HepG2 (cell line): Measurements from ENCODE around the gene NT5DC2. TPM values are rescaled to one million over a fixed set of nuclear protein-coding genes. Genes with fewer than 3 reads are reported as not detected.
A peak's percentile ranks its signal among the peaks of the same experiment; 100 is the strongest.

ENCODE experiments used
- ATAD3A ChIP-seq: sonication (generic); formaldehyde crosslinking; IDR thresholded peaks from 2 replicates; pipeline ENCODE4 v1.4.0; 2020; ENCODE audit warnings: missing genetic modification reagents
- GFI1 ChIP-seq: sonication (generic); formaldehyde crosslinking; IDR thresholded peaks from 2 replicates; pipeline ENCODE4 v1.5.0; 2020; ENCODE audit warnings: missing genetic modification reagents, mild to moderate bottlenecking, borderline replicate concordance
- IKZF1 ChIP-seq: fragments of 450-650 bp; IDR thresholded peaks from 2 replicates; pipeline ENCODE4 v1.7.1; 2016
- KMT2A ChIP-seq: sonication (generic); formaldehyde crosslinking; IDR thresholded peaks from 2 replicates; pipeline ENCODE4 v1.4.0; 2020; ENCODE audit warnings: missing genetic modification reagents
- MED1 ChIP-seq: sonication (generic); formaldehyde crosslinking; IDR thresholded peaks from 2 replicates; pipeline ENCODE4 v1.4.0; 2020; ENCODE audit warnings: missing genetic modification reagents
- MTF1 ChIP-seq: sonication (generic); formaldehyde crosslinking; IDR thresholded peaks from 2 replicates; pipeline ENCODE4 v1.5.0; 2020; ENCODE audit warnings: missing genetic modification reagents
- NFE2 ChIP-seq: sonication (generic); formaldehyde crosslinking; IDR thresholded peaks from 2 replicates; pipeline ENCODE4 v1.4.0; 2020; ENCODE audit warnings: missing genetic modification reagents
- SETDB1 ChIP-seq: sonication (generic); formaldehyde crosslinking; IDR thresholded peaks from 2 replicates; pipeline ENCODE4 v1.5.1; 2020; ENCODE audit warnings: missing genetic modification reagents, mild to moderate bottlenecking, borderline replicate concordance
- SMARCC2 ChIP-seq: fragments of 450-650 bp; IDR thresholded peaks from 2 replicates; pipeline ENCODE4 v1.6.1; 2017; ENCODE audit warnings: antibody characterized with exemption, mild to moderate bottlenecking
- SRSF4 ChIP-seq: fragments of 200-400 bp; formaldehyde crosslinking; IDR thresholded peaks from one replicate; pipeline ENCODE4 v1.6.1; 2018; ENCODE audit warnings: mild to moderate bottlenecking, low read depth, low read length, moderate library complexity; ENCODE audit not compliant: poor library complexity, severe bottlenecking
- TP53 ChIP-seq: sonication (generic); formaldehyde crosslinking; conservative IDR thresholded peaks from 2 replicates; pipeline ENCODE4 v1.4.0; 2020; ENCODE audit warnings: missing genetic modification reagents
- XBP1 ChIP-seq: sonication (generic); formaldehyde crosslinking; IDR thresholded peaks from 2 replicates; pipeline ENCODE4 v1.5.0; 2020; ENCODE audit warnings: missing genetic modification reagents
- ZBTB42 ChIP-seq: sonication (generic); formaldehyde crosslinking; IDR thresholded peaks from 2 replicates; pipeline ENCODE4 v1.5.0; 2020; ENCODE audit warnings: mild to moderate bottlenecking, missing genetic modification reagents
- ZFP90 ChIP-seq: sonication (generic); formaldehyde crosslinking; IDR thresholded peaks from 2 replicates; pipeline ENCODE4 v1.8.0; 2022; ENCODE audit warnings: missing genetic modification reagents, mild to moderate bottlenecking, inconsistent platforms, borderline replicate concordance
- ZFY ChIP-seq: sonication (generic); formaldehyde crosslinking; IDR thresholded peaks from 2 replicates; pipeline ENCODE4 v1.4.0; 2020; ENCODE audit warnings: missing genetic modification reagents
- ZNF329 ChIP-seq: sonication (generic); formaldehyde crosslinking; IDR thresholded peaks from 2 replicates; pipeline ENCODE4 v1.9.0; 2021; ENCODE audit warnings: low read depth, mild to moderate bottlenecking, missing genetic modification reagents
- ZNF34 ChIP-seq: sonication (generic); formaldehyde crosslinking; IDR thresholded peaks from 2 replicates; pipeline ENCODE4 v1.4.0; 2020; ENCODE audit warnings: mild to moderate bottlenecking, missing genetic modification reagents, borderline replicate concordance
- ZNF549 ChIP-seq: sonication (generic); formaldehyde crosslinking; IDR thresholded peaks from 2 replicates; pipeline ENCODE4 v1.5.0; 2020; ENCODE audit warnings: missing genetic modification reagents
- ZNF713 ChIP-seq: sonication (generic); formaldehyde crosslinking; IDR thresholded peaks from 2 replicates; pipeline ENCODE4 v1.4.0; 2020; ENCODE audit warnings: mild to moderate bottlenecking, missing genetic modification reagents
- ZNF737 ChIP-seq: sonication (generic); formaldehyde crosslinking; IDR thresholded peaks from 2 replicates; pipeline ENCODE4 v1.5.0; 2020; ENCODE audit warnings: missing genetic modification reagents, mild to moderate bottlenecking, borderline replicate concordance
- ZSCAN12 ChIP-seq: sonication (generic); formaldehyde crosslinking; IDR thresholded peaks from 2 replicates; pipeline ENCODE4 v1.9.0; 2021; ENCODE audit warnings: mild to moderate bottlenecking, missing genetic modification reagents
- polyA plus RNA-seq, 8 experiments: library from polyadenylated mRNA; depleted of rRNA in 3 of 8; stranded (reverse) in 7 of 8; unstranded in 1 of 8; fragments of >200 nt; fragmentation: Illumina TruSeq in 4 of 8; extraction: Trizol in 4 of 8; gene quantifications; 2 replicates each; pipeline versions ENCODE4 v1.2.1 to v1.2.3, GENCODE V29; 2011 to 2016; ENCODE audit warnings: low read depth in 4 of 8, missing spikeins in 1 of 8, mixed read lengths in 1 of 8; ENCODE audit not compliant: insufficient read depth in 1 of 8
- total RNA-seq, 5 experiments: library from RNA; depleted of rRNA; stranded (reverse); fragments of >200 nt; fragmentation: Illumina TruSeq; extraction: Trizol; gene quantifications; 2 replicates each; pipeline ENCODE4 v1.2.3, GENCODE V29; 2016; ENCODE audit warnings: low read depth in 1 of 5
- TF ChIP-seq, protein P1 (sequence below): IDR thresholded peaks from 2 replicates; pipeline ENCODE4 v1.4.0; 2020; ENCODE audit warnings: mild to moderate bottlenecking, missing genetic modification reagents
- TF ChIP-seq, protein P2 (sequence below): sonication (generic); formaldehyde crosslinking; IDR thresholded peaks from 2 replicates; pipeline ENCODE4 v1.8.0; 2022; ENCODE audit warnings: missing genetic modification reagents, mild to moderate bottlenecking, moderate library complexity, borderline replicate concordance
- TF ChIP-seq, protein P3 (sequence below): IDR thresholded peaks from 2 replicates; pipeline ENCODE4 v1.6.1; 2016; ENCODE audit warnings: low read depth

The NT5DC2 gene
- total and polyA plus RNA-seq, 2 of the 13 experiments (the other 11 are each of a cell fraction or from before 2014, with no cell fraction given), result 131 to 240 TPM

DNA sequence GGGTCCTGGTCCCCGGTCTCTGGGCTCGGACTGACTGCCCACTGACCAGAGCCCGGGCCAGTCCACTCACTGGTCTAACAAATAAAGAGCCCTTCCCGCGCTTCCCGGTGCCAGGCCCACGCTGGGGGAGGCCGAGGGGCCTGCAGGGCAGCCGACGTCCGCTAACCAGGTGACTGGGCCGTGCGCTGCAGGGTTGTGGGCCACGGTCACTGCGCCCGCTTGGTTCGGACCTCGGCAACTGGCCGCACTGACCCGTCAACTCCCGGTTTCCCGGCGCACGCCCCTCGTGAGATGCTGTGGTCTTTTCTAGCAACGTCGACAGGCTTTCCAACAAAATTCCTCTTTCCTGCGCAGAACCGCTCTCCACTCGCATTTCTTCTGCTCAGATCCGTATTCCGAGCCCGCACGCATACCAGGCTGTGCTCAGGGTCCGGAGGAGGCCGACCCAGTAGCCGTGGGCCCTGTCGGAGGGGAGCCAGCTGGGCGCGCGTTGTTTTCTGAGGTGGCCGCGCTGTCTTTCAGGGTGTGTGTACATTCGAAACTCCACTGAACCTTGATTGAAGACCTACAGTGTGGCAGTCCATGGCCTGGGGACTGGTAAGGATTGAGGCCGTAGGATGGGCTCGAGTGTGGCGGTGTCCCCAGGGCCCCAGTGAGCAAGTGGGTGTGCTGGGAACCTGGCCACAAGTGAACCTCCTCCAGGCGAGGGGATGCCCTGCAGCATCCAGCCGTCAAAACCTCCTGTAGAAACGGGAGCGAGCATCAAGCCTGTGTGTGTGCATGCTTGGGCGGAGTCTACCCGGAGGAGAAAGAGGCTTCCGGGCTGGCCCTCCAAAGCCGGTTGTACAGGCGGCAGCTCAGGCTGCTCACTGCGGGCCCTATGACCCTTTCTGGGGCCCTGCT is 875 bp upstream of the NT5DC2 start (continued):
- TF ChIP-seq, protein P1, sequence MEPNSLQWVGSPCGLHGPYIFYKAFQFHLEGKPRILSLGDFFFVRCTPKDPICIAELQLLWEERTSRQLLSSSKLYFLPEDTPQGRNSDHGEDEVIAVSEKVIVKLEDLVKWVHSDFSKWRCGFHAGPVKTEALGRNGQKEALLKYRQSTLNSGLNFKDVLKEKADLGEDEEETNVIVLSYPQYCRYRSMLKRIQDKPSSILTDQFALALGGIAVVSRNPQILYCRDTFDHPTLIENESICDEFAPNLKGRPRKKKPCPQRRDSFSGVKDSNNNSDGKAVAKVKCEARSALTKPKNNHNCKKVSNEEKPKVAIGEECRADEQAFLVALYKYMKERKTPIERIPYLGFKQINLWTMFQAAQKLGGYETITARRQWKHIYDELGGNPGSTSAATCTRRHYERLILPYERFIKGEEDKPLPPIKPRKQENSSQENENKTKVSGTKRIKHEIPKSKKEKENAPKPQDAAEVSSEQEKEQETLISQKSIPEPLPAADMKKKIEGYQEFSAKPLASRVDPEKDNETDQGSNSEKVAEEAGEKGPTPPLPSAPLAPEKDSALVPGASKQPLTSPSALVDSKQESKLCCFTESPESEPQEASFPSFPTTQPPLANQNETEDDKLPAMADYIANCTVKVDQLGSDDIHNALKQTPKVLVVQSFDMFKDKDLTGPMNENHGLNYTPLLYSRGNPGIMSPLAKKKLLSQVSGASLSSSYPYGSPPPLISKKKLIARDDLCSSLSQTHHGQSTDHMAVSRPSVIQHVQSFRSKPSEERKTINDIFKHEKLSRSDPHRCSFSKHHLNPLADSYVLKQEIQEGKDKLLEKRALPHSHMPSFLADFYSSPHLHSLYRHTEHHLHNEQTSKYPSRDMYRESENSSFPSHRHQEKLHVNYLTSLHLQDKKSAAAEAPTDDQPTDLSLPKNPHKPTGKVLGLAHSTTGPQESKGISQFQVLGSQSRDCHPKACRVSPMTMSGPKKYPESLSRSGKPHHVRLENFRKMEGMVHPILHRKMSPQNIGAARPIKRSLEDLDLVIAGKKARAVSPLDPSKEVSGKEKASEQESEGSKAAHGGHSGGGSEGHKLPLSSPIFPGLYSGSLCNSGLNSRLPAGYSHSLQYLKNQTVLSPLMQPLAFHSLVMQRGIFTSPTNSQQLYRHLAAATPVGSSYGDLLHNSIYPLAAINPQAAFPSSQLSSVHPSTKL, result no peak
- no peak for TF ChIP-seq SRSF4
- TF ChIP-seq ZFY (CRISPR knock-in tag), result peak; percentile 80
- TF ChIP-seq ZBTB42 (CRISPR knock-in tag), result peak; percentile 83
- TF ChIP-seq ZNF549 (CRISPR knock-in tag), result no peak
- TF ChIP-seq ZNF713 (CRISPR knock-in tag), result no peak
- peak; percentile 67 for TF ChIP-seq ZNF737 (CRISPR knock-in tag)
- 0 out of 2 replicates have a peak, but pooled peaks have one; percentile 12 for TF ChIP-seq ZSCAN12 (CRISPR knock-in tag)
- no peak for TF ChIP-seq SMARCC2
- TF ChIP-seq, protein P2, sequence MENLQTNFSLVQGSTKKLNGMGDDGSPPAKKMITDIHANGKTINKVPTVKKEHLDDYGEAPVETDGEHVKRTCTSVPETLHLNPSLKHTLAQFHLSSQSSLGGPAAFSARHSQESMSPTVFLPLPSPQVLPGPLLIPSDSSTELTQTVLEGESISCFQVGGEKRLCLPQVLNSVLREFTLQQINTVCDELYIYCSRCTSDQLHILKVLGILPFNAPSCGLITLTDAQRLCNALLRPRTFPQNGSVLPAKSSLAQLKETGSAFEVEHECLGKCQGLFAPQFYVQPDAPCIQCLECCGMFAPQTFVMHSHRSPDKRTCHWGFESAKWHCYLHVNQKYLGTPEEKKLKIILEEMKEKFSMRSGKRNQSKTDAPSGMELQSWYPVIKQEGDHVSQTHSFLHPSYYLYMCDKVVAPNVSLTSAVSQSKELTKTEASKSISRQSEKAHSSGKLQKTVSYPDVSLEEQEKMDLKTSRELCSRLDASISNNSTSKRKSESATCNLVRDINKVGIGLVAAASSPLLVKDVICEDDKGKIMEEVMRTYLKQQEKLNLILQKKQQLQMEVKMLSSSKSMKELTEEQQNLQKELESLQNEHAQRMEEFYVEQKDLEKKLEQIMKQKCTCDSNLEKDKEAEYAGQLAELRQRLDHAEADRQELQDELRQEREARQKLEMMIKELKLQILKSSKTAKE (CRISPR knock-in tag), result no peak
- TF ChIP-seq ATAD3A (CRISPR knock-in tag), result no peak
- peak; percentile 85; the same call in 1 of the 2 replicates for TF ChIP-seq ZFP90 (CRISPR knock-in tag)
- peak; percentile 55 for TF ChIP-seq MED1 (CRISPR knock-in tag)
- TF ChIP-seq ZNF329, result 0 out of 2 replicates have a peak, but pooled peaks have one; percentile 27
- no peak for TF ChIP-seq MTF1 (CRISPR knock-in tag)
- no peak for TF ChIP-seq KMT2A (CRISPR knock-in tag)
- no peak for TF ChIP-seq NFE2
- TF ChIP-seq SETDB1 (CRISPR knock-in tag), result no peak
- no peak for TF ChIP-seq XBP1
- TF ChIP-seq TP53, result no peak
- 0 out of 2 replicates have a peak, but pooled peaks have one; percentile 32 for TF ChIP-seq ZNF34 (CRISPR knock-in tag)
- TF ChIP-seq, protein P3, sequence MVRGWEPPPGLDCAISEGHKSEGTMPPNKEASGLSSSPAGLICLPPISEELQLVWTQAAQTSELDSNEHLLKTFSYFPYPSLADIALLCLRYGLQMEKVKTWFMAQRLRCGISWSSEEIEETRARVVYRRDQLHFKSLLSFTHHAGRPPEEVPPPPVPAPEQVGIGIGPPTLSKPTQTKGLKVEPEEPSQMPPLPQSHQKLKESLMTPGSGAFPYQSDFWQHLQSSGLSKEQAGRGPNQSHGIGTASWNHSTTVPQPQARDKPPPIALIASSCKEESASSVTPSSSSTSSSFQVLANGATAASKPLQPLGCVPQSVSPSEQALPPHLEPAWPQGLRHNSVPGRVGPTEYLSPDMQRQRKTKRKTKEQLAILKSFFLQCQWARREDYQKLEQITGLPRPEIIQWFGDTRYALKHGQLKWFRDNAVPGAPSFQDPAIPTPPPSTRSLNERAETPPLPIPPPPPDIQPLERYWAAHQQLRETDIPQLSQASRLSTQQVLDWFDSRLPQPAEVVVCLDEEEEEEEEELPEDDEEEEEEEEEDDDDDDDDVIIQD (CRISPR knock-in tag), result no peak
- TF ChIP-seq IKZF1, result no peak
- TF ChIP-seq GFI1 (CRISPR knock-in tag), result no peak
